Loucy (cell line): ENCODE data around the gene PIGBOS1.

Source experiments
- EZH2phosphoT487 ChIP-seq: fragments of 200-600 bp; IDR thresholded peaks from 2 replicates; pipeline ENCODE4 v1.6.1; 2018; ENCODE audit warnings: antibody characterized with exemption, mild to moderate bottlenecking, moderate library complexity, borderline replicate concordance
- TF ChIP-seq, protein P1 (sequence below): fragments of 200-600 bp; sonication (generic); conservative IDR thresholded peaks from 2 replicates; pipeline ENCODE4 v1.5.1; 2014; ENCODE audit warnings: mild to moderate bottlenecking, antibody characterized with exemption, low read length

DNA sequence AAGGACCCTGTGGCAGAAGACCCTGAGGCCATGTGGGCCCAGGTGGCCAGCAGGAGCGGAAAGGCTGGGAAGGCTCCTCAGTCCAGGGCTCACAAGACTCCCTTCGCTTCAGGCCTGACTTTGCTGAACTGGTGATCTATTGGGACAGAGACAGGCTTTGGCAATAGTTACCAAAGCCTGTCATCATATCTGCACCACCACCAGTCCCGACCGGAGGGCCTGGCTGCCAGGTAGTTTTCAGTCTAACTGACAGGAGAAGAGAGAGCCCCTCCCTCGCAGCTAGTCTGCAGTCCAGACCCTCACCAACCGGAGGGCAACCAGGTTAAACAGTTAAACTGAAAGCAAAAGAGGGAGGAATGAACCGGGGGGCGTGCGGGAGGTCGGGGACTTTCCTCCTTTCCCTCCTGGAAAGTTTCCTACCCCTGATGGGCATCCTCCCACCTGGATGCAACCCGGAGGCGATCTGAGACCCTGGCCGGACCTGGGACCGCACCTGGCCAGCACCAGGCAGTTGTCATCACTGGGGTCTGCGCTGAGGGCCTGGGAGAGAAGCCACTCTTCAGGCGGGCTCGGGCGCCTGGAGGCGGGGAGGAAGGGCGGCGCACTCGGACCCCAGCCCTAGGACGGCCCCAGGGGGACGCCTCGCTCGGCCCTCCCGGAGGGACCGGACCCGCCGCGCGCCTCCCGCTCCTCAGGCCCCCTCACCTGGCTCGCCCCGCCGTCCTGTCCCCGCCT is 29.7 kb downstream of the PIGBOS1 start:
- TF ChIP-seq, protein P1, sequence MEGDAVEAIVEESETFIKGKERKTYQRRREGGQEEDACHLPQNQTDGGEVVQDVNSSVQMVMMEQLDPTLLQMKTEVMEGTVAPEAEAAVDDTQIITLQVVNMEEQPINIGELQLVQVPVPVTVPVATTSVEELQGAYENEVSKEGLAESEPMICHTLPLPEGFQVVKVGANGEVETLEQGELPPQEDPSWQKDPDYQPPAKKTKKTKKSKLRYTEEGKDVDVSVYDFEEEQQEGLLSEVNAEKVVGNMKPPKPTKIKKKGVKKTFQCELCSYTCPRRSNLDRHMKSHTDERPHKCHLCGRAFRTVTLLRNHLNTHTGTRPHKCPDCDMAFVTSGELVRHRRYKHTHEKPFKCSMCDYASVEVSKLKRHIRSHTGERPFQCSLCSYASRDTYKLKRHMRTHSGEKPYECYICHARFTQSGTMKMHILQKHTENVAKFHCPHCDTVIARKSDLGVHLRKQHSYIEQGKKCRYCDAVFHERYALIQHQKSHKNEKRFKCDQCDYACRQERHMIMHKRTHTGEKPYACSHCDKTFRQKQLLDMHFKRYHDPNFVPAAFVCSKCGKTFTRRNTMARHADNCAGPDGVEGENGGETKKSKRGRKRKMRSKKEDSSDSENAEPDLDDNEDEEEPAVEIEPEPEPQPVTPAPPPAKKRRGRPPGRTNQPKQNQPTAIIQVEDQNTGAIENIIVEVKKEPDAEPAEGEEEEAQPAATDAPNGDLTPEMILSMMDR: no peak
- TF ChIP-seq EZH2phosphoT487: no peak
